Effector CD8-positive, alpha-beta T cell (primary cell): ENCODE data around the gene SEMA5B.
A peak's percentile ranks its signal among the peaks of the same experiment; 100 is the strongest.

Experiments used
- DNase-seq: peaks from one replicate; lab custom pipeline; 2025; lab: John Stamatoyannopoulos, UW

Gene SEMA5B

GRCh38 chr3:122943828-122944190 lies 83.8 kb downstream of the SEMA5B start:
- no peak for DNase-seq

GRCh38 chr3:122942937-122943827 lies 84.4 kb downstream of the SEMA5B start:
- DNase-seq, result peak; percentile 3

DNA sequence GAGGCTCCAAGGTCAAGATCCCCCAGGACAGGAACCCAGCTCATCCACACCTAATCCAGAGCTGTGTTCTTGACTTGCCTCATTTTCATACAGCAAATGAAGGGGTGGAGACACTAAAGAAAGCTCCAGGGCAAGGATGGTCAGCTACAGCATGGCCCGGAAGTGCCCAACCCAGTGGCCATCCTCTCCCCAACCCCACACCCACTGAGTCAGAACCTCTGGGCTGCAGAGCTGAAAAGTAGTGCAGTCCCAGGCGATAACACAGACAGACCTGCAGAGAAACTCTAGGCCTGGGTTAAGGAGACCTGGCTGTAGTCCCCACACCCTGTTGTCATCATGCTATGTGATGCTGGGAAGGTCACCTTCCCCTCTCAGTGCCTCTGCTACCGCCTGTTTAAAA lies 85.3 kb downstream of the SEMA5B start:
- no peak for DNase-seq

DNA sequence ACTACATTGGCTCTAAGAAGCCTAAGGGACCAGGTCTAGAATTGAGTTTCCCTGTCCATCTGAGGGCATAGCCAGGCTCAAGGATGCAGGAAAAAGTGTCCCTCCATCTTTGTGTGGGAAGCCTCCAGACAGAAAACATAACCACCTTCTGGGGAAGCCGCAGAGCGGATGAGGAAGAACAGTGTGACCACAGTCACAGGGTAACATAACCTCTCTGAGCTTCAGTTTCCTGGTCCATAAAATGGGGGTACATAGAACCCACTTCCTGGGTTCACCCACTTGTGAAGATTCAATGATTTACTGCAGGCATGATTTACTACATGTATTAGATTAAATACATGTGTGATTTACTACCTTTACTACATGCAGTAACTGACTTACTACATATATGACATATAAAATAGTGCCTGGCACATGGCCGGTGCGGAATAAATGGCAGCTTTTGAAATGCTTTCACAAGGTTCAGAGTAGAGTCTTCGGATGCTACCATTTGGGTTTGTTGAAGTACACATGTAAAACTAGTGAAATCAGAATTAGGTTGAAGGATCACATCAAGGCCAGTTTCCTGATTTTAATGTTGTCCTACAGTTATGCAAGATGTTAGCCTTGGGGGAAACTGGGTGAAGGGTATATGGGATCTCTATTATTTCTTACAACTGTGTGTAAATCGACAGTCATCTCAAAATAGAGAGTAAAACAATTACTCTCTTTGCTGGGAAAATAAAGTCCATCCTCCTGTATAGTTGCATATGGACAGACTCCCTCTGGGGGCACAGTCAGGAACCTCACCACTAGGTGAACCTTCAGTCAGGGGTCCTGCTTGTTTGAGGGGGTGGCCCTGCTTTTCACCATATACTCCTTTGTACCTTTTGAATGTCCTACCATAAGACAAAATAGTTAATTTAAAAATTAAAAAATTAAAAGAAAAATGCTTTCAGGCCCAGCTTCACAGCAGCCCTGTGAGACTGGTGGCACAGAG lies 86.0 kb downstream of the SEMA5B start:
- no peak for DNase-seq

DNA sequence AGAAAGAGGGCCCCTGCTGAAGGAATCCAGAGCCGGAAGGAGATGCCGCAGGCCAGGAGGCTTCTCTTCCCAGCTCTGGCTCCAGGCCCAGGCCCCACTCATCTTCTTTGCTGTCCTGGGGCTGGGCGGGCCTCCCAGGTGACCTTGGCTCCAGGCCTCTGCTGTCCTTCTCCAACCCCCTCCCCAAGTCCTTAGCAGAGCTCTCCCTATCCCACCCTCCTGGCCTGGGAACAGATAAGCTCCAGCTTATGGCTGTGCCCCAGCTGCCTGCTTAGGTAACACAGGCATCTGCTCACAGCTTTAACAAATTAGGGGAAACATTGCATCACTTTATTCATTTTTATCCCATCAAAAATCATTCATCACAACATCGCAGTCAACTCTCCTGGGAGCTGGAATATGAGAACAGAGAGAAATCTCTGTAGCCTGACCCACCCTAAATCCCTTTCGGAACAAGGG lies 86.9 kb downstream of the SEMA5B start:
- DNase-seq, result no peak

GRCh38 chr3:122938783-122939425 lies 88.7 kb downstream of the SEMA5B start:
- no peak for DNase-seq

DNA sequence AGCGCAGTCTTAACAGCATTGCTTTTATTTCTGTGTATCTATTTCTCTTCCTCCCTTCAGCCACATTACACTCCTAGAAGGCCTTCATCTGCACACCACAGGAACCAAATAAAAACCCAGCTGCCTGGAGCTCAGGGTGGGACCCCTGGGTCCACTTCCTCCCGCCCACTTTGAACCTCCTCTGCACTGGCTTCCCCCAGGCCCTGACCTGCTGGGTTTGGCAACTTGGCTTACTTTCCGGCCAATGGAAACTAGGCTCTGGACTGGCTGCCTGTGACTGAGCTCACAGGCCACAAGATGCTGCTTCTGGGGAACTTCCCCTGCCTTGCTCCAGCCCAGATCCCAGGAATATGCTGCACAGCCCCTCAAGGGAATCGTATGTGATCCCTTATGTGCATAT lies 89.8 kb downstream of the SEMA5B start:
- DNase-seq, result no peak

DNA sequence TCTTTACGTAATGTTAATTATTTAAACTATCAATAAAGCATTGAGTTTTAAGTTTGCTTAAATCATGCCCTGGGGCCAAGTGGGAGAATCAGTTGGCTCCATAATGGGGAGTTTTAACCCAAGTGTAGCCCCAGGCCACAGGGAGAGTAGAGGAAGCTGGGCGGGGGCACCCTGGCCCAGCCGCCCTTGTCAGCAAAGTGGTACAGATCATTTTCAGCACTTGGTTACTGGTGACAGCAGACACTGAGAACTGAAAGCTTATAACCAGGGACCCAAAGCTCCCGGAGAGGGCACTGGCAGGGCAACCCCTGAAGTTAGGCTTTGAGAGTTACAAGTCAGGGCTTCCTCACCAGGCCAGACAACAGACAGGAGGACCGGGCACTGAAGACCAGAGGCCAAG lies 90.6 kb downstream of the SEMA5B start:
- DNase-seq, result no peak

DNA sequence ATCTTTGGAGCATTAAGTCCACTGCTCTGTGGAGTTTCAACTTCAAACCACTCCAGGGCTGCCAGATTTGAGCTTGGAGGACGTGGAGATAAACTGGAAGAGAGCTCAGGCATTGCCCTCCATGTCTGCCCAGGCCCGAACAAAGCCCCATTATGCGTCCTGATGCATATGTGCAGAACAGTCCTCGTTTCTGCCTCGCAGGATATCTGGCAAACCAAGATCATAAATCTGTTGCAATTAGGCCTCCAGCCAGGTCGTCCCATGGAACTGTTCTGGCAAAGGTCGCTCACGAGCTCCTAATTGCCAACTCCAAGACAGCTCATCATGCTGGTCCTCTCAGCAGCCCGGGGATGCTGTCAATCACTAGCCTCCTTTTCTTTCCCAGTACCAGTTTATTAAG lies 91.2 kb downstream of the SEMA5B start:
- DNase-seq, result no peak

DNA sequence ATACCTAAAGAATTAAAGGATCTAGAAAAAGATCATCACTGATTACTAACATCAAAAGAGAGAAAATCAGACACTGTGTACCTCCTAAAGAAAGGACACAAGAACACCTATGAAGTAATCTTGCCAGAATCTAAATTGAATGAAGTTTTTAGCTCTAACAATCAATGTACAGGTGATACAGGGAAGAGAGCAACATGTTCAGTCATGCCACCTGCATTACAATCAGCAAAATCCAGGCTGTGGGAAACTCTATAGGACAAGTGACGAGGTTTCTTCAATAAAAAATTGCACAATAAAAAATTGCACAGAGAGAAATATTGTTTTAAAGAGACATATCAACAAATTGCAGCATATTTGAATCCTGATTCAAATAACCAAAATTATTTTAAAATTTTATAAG lies 93.3 kb downstream of the SEMA5B start:
- no peak for DNase-seq

GRCh38 chr3:122932251-122932967 lies 95.2 kb downstream of the SEMA5B start:
- DNase-seq, result no peak

DNA sequence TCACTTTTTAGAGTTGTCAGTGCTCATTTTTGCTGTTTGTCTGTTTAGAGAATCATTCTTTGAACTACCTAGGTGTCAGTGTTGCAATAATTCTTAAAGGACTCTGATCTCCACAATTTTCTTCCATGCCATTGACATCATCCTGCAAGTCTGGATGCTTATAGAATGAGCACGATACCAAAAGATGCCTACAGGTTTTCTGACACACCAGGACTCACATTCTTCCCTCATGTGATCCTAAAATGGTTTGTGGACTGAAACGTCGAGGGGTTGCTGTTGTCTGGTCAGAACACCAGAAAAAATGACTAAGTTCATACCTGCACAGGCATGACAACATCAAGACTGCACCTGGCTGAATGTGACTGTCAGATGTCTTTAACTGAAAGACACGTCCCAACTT lies 95.9 kb downstream of the SEMA5B start:
- no peak for DNase-seq

- no peak for DNase-seq
Observed at GRCh38 chr3:122930063-122930997, 97.2 kb downstream of the SEMA5B start.

- no peak for DNase-seq
Observed at GRCh38 chr3:122929188-122930062, 98.1 kb downstream of the SEMA5B start.

GRCh38 chr3:122928396-122929187 lies 99.0 kb downstream of the SEMA5B start:
- no peak for DNase-seq

GRCh38 chr3:122927726-122928125 lies 99.8 kb downstream of the SEMA5B start:
- no peak for DNase-seq

DNA sequence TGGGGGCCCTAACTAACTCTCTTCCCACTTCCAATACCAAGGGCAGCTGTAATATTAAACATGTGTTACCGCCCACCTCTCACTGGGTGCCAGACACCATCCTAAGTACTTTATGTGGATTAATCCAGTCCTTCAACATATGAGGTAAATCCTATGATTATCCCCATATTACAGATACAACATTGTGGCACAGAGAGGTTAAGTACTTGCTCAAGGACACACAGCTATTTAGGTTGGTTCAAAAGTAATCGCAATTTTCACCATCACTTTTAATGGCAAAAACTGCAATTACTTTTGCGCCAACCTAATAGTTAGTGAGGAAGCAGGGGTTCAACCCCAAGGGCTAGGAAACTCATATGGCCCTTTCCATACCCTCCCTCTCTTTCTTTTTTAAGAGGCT lies 100.8 kb downstream of the SEMA5B start:
- no peak for DNase-seq

DNA sequence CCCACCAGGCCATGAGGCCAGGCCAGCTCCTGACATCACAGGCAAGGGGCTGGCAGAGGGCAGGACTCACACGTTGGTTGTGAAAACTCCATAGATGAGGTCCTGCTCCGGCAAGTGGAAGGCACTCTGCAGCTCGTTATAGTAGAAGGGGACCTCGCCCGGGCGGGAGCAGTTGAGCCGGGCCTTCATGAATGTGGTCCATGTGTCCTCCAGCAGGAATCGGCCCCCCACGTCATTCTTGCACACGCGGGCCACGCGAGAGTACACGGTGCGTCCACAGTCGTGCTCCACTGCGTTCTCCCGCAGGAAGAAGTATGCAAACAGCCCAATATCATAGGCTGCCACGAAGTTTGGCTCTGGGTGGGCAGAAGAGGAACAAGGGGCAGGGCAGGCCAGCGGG lies 101.2 kb downstream of the SEMA5B start:
- DNase-seq, result no peak

GRCh38 chr3:122925756-122926155 lies 101.8 kb downstream of the SEMA5B start:
- DNase-seq, result no peak
